H1 (cell line): ENCODE data around the gene CCDC93. TPM values are rescaled to one million over a fixed set of nuclear protein-coding genes. Genes with fewer than 3 reads are reported as not detected.

Experiments
- CTCF ChIA-PET: fragments of 300-600 bp; sonication (Branson Sonifier 250); formaldehyde crosslinking; loops from one replicate; lab custom pipeline; 2021; ENCODE audit not compliant: partially characterized antibody; lab: Charles Lee
- POLR2A ChIA-PET: fragments of 300-600 bp; sonication (Branson Sonifier 250); formaldehyde crosslinking; loops from one replicate; lab custom pipeline; 2021; ENCODE audit warnings: inconsistent platforms; ENCODE audit not compliant: partially characterized antibody; lab: Charles Lee
- DNase-seq, 2 experiments: peaks; one replicate each; pipeline versions ENCODE4 v3.0.0 to v3.0.0-alpha.2; 2010 to 2022; ENCODE audit warnings: low spot score in 2 of 2, low read depth in 1 of 2, mixed read lengths in 1 of 2
- FAIRE-seq: peaks from 2 replicates; lab custom pipeline; 2011; peaks lifted over from hg19 to GRCh38; lab: Jason Lieb, UNC
- H2AFZ ChIP-seq: 2 replicates; pipeline ENCODE4 v1.8.1; 2012; ENCODE audit warnings: low read length, inconsistent platforms
- H2AK5ac ChIP-seq: 2 replicates; pipeline ENCODE4 v1.6.1; 2013; ENCODE audit warnings: low read depth, low read length
- H2BK120ac ChIP-seq: replicated peaks from 2 replicates; pipeline ENCODE3; 2013; ENCODE audit warnings: low read depth, low read length, inconsistent platforms
- H2BK12ac ChIP-seq: 2 replicates; pipeline ENCODE4 v1.6.1; 2013; ENCODE audit warnings: low read depth, low read length
- H2BK15ac ChIP-seq: 2 replicates; pipeline ENCODE4 v1.6.1; 2013; ENCODE audit warnings: low read length
- H2BK20ac ChIP-seq: 2 replicates; pipeline ENCODE4 v1.6.1; 2013; ENCODE audit warnings: low read length
- H2BK5ac ChIP-seq: 2 replicates; pipeline ENCODE4 v1.6.1; 2013; ENCODE audit warnings: low read depth, low read length
- H3K14ac ChIP-seq: 2 replicates; pipeline ENCODE4 v1.6.1; 2013; ENCODE audit warnings: inconsistent platforms; ENCODE audit not compliant: insufficient read length
- H3K18ac ChIP-seq: 2 replicates; pipeline ENCODE4 v1.6.1; 2013; ENCODE audit warnings: low read length; ENCODE audit errors: extremely low read depth
- H3K23ac ChIP-seq: 2 replicates; pipeline ENCODE4 v1.6.1; 2013; ENCODE audit warnings: inconsistent platforms; ENCODE audit not compliant: insufficient read length
- H3K23me2 ChIP-seq: 2 replicates; pipeline ENCODE4 v1.6.1; 2013; ENCODE audit warnings: low read depth, low read length
- H3K27ac ChIP-seq: 2 replicates; pipeline ENCODE4 v1.6.1; 2011; ENCODE audit warnings: low read depth, low read length, inconsistent platforms
- H3K27me3 ChIP-seq, 4 experiments: replicated peaks in 1 of 4; 1 replicate in 1 of 4; 2 replicates in 3 of 4; pipeline versions ENCODE4 v1.6.1 to v1.8.1; 2011 to 2013; ENCODE audit warnings: low read length in 3 of 4, mild to moderate bottlenecking in 3 of 4, inconsistent platforms in 2 of 4, mixed read lengths in 2 of 4, moderate library complexity in 1 of 4; ENCODE audit not compliant: control insufficient read depth in 3 of 4, insufficient read depth in 3 of 4; ENCODE audit errors: extremely low read depth in 1 of 4
- H3K36me3 ChIP-seq, 4 experiments: 2 replicates each; pipeline versions ENCODE4 v1.6.1 to v1.8.1; 2011 to 2013; ENCODE audit warnings: mild to moderate bottlenecking in 4 of 4, low read length in 3 of 4, moderate library complexity in 2 of 4, control low read depth in 1 of 4, inconsistent platforms in 1 of 4; ENCODE audit not compliant: insufficient read depth in 4 of 4, control insufficient read depth in 2 of 4
- H3K4ac ChIP-seq: replicated peaks from 2 replicates; pipeline ENCODE3; 2013; ENCODE audit warnings: low read length, low read depth, mixed read lengths, inconsistent platforms; ENCODE audit not compliant: insufficient read length
- H3K4me1 ChIP-seq, 4 experiments: replicated peaks in 1 of 4; 1 replicate in 1 of 4; 2 replicates in 3 of 4; pipeline versions ENCODE4 v1.6.1 to v1.8.1; 2011 to 2013; ENCODE audit warnings: low read length in 3 of 4, inconsistent platforms in 2 of 4, mixed read lengths in 1 of 4; ENCODE audit not compliant: insufficient read depth in 4 of 4, control insufficient read depth in 3 of 4
- H3K4me2 ChIP-seq, 2 experiments: 2 replicates each; pipeline versions ENCODE4 v1.6.1 to v1.8.1; 2011 to 2013; ENCODE audit warnings: low read depth in 2 of 2, low read length in 2 of 2, control low read depth in 1 of 2, inconsistent platforms in 1 of 2, mild to moderate bottlenecking in 1 of 2; ENCODE audit not compliant: insufficient read depth in 1 of 2
- H3K4me3 ChIP-seq, 4 experiments: fragments of 200-600, 300-600 bp in 1 of 4; sonication (generic), shearing (Covaris generic), sonication (Bioruptor Twin) in 1 of 4; 2 replicates each; pipeline versions ENCODE4 v1.5.1 to v1.8.1; 2011 to 2016; ENCODE audit warnings: low read length in 4 of 4, low read depth in 3 of 4, control low read depth in 2 of 4, inconsistent platforms in 2 of 4, mild to moderate bottlenecking in 2 of 4, mixed read lengths in 1 of 4, moderate library complexity in 1 of 4; ENCODE audit not compliant: insufficient read depth in 2 of 4; ENCODE audit errors: extremely low read depth in 1 of 4
- H3K56ac ChIP-seq: replicated peaks from 2 replicates; pipeline ENCODE3; 2013; ENCODE audit warnings: low read depth, mild to moderate bottlenecking, mixed read lengths, low read length, inconsistent platforms; ENCODE audit not compliant: insufficient read length
- H3K79me1 ChIP-seq: 2 replicates; pipeline ENCODE4 v1.6.1; 2013; ENCODE audit warnings: low read depth, low read length, control low read depth
- H3K79me2 ChIP-seq, 2 experiments: 2 replicates each; pipeline versions ENCODE4 v1.6.1 to v1.8.1; 2012 to 2013; ENCODE audit warnings: low read length in 2 of 2, mild to moderate bottlenecking in 2 of 2, inconsistent platforms in 1 of 2; ENCODE audit not compliant: insufficient read depth in 2 of 2, control insufficient read depth in 1 of 2
- H3K9ac ChIP-seq, 4 experiments: replicated peaks in 1 of 4; 1 replicate in 1 of 4; 2 replicates in 3 of 4; pipeline versions ENCODE4 v1.6.1 to v1.8.1; 2011 to 2013; ENCODE audit warnings: low read depth in 3 of 4, low read length in 3 of 4, control low read depth in 2 of 4, mild to moderate bottlenecking in 2 of 4, moderate library complexity in 2 of 4, inconsistent platforms in 1 of 4; ENCODE audit errors: extremely low read depth in 1 of 4
- H3K9me3 ChIP-seq, 2 experiments: 2 replicates each; pipeline versions ENCODE4 v1.6.1 to v1.8.1; 2012 to 2013; ENCODE audit warnings: mild to moderate bottlenecking in 2 of 2, moderate library complexity in 2 of 2, control low read depth in 1 of 2, inconsistent platforms in 1 of 2, low read depth in 1 of 2, low read length in 1 of 2, mixed read lengths in 1 of 2; ENCODE audit not compliant: insufficient read depth in 2 of 2
- H4K20me1 ChIP-seq, 2 experiments: replicated peaks in 1 of 2; 2 replicates each; pipeline versions ENCODE3 to v1.8.1; 2011 to 2013; ENCODE audit warnings: inconsistent platforms in 2 of 2, low read length in 2 of 2, mild to moderate bottlenecking in 1 of 2; ENCODE audit not compliant: insufficient read depth in 2 of 2, control insufficient read depth in 1 of 2
- H4K5ac ChIP-seq: 2 replicates; pipeline ENCODE4 v1.6.1; 2013; ENCODE audit warnings: low read length, low read depth, mixed read lengths, inconsistent platforms; ENCODE audit not compliant: insufficient read length
- H4K8ac ChIP-seq: 2 replicates; pipeline ENCODE4 v1.8.0; 2013; ENCODE audit warnings: mild to moderate bottlenecking, moderate library complexity, low read length, inconsistent platforms; ENCODE audit not compliant: insufficient read depth; ENCODE audit errors: extremely low read depth
- H4K91ac ChIP-seq: replicated peaks from 2 replicates; pipeline ENCODE3; 2013; ENCODE audit warnings: low read length, mixed read lengths, inconsistent platforms; ENCODE audit not compliant: insufficient read length
- GTF2F1 ChIP-seq: IDR thresholded peaks from 2 replicates; pipeline ENCODE4 v1.6.1; 2012; ENCODE audit warnings: low read depth, low read length, improper control_type of control experiment, borderline replicate concordance
- HDAC6 ChIP-seq: IDR thresholded peaks from one replicate; pipeline ENCODE4 v1.7.1; 2012; ENCODE audit warnings: low read depth, mild to moderate bottlenecking, inconsistent platforms, low read length, moderate library complexity
- POLR2A ChIP-seq, 2 experiments: IDR thresholded peaks; 1 replicate in 1 of 2; 2 replicates in 1 of 2; pipeline ENCODE4 v1.6.1; 2011; ENCODE audit warnings: low read depth in 2 of 2, low read length in 2 of 2, mild to moderate bottlenecking in 2 of 2; ENCODE audit errors: control extremely low read depth in 1 of 2
- SRF ChIP-seq: IDR thresholded peaks from 2 replicates; pipeline ENCODE4 v1.6.1; 2011; ENCODE audit warnings: mild to moderate bottlenecking, low read depth, low read length, moderate library complexity
- WGBS, 2 experiments: shearing (Covaris generic) in 1 of 2; methylation state at CpG; one replicate each; pipeline versions ENCODE4 v1.1.6 to v1.1.7; 2013 to 2015; ENCODE audit warnings: low lambda C conversion rate in 2 of 2, mixed read lengths in 2 of 2, inconsistent platforms in 1 of 2, low coverage in 1 of 2, missing lambda C conversion rate in 1 of 2; ENCODE audit not compliant: insufficient replicate concordance in 2 of 2, insufficient coverage in 1 of 2, insufficient read length in 1 of 2; ENCODE audit errors: extremely low coverage in 1 of 2, missing lambda C conversion rate in 1 of 2; 5-methylcytosine and 5-hydroxymethylcytosine counted together
- polyA plus RNA-seq, 7 experiments: library from polyadenylated mRNA; depleted of rRNA in 3 of 7; stranded (reverse) in 5 of 7; unstranded in 2 of 7; fragments of >200 nt in 5 of 7; fragments of 200-250 nt in 2 of 7; gene quantifications; 1 replicate in 5 of 7; 2 replicates in 1 of 7; 4 replicates in 1 of 7; pipeline versions ENCODE4 v1.2.1 to v1.2.3, GENCODE V29; 2011 to 2013; ENCODE audit warnings: missing spikeins in 2 of 7, mixed read lengths in 2 of 7
- total RNA-seq: library from RNA; stranded (reverse); fragmentation: NEBNext Ultra II Directional; extraction: Animal tissue kit (Norgen Biotek cat#: 25700); gene quantifications from 2 replicates; pipeline ENCODE4 v1.2.1, GENCODE V29; 2021

The CCDC93 gene
- total and polyA plus RNA-seq, 2 of the 8 experiments (the other 6 are each of a cell fraction or from before 2014, with no cell fraction given) = 5.5 to 18.0 TPM

GRCh38 chr2:118003396-118003824 lies 10.5 kb downstream of the CCDC93 start:
- Histone ChIP-seq H3K36me3 (peaks cover 3 to 36% (median 17%) of the 10 kb centered on the region in 4 experiments; a peak in 7 of 8 replicates), H4K8ac (no peak overlapping the region)
- TF ChIP-seq GTF2F1 (no peak), SRF (no peak), POLR2A (IDR thresholded peaks at IDR 0.05; ENCODE audit: control extremely low read depth in 1 of 2, low read depth in 2 of 2, low read length in 2 of 2) (no peak), HDAC6 (no peak)

More at GRCh38 chr2:118003396-118003824, 10.5 kb downstream of the CCDC93 start:
- no peak overlapping the region for H4K91ac ChIP-seq
- DNase-seq (peak in 1 of 2 experiments; percentile 55), FAIRE-seq (peak; percentile 87)
- H3K56ac ChIP-seq = no peak overlapping the region
- H3K23me2 ChIP-seq = no peaks in the 10 kb centered on the region; the same call in 1 of the 2 replicates
- H3K9ac ChIP-seq = no peak overlapping the region
- POLR2A ChIA-PET = interaction anchor here (0.8 to 1.1 kb wide), 5 partner anchors 9 to 167 kb away, joined by 3 to 5 read pairs (median 3); partner anchors contain the start of gene CCDC93
- H2AFZ ChIP-seq = no peak overlapping the region
- 17% methylated on average over 3 of the region's 3 CpGs; no CpG with 5 or more reads in 1 of the 2 experiments for WGBS, 2 experiments
- no peak overlapping the region for H2AK5ac ChIP-seq
- H3K18ac ChIP-seq = no peak overlapping the region
- no peak overlapping the region for H3K14ac ChIP-seq
- H3K4me3 ChIP-seq = no peak overlapping the region
- no peak overlapping the region for H2BK15ac ChIP-seq
- H4K20me1 ChIP-seq = peaks cover 2 to 3% of the 10 kb centered on the region in 2 experiments
- H3K9me3 ChIP-seq = no peaks in the 10 kb centered on the region
- no peaks in the 10 kb centered on the region for H3K27me3 ChIP-seq
- H2BK5ac ChIP-seq = no peak overlapping the region
- H2BK12ac ChIP-seq = no peak overlapping the region
- H3K27ac ChIP-seq = no peak overlapping the region
- 0 out of 7 replicates have a peak, but pooled peaks cover 0 to 2% (median 0%) of the 10 kb centered on the region in 4 experiments for H3K4me1 ChIP-seq
- no peak overlapping the region for H3K23ac ChIP-seq
- CTCF ChIA-PET = interaction anchor here (0.7 to 5.6 kb wide), 39 partner anchors 8 to 865 kb away, joined by 3 to 98 read pairs (median 6); partner anchors contain the start of genes CCDC93 and DDX18
- no peak overlapping the region for H3K4me2 ChIP-seq
- no peak overlapping the region for H4K5ac ChIP-seq
- no peak overlapping the region for H2BK20ac ChIP-seq
- no peak overlapping the region for H2BK120ac ChIP-seq
- no peaks in the 10 kb centered on the region for H3K79me2 ChIP-seq
- no peaks in the 10 kb centered on the region for H3K79me1 ChIP-seq
- H3K4ac ChIP-seq = no peak overlapping the region
